Gastrocnemius medialis (tissue), 4 donors: ENCODE data around the gene ZNF165.
"Not testable (repeated sequence)": the region's sequence is repeated elsewhere in the genome, so short reads cannot be mapped to it uniquely, and the experiment has no call there.

Experiments used
- CTCF ChIP-seq, 5 experiments: fragments of 450-650 bp in 3 of 5; fragments of 200-600 bp in 2 of 5; sonication (generic) in 2 of 5; IDR thresholded peaks in 4 of 5; conservative IDR thresholded peaks in 1 of 5; 1 replicate in 4 of 5; 2 replicates in 1 of 5; pipeline ENCODE4 v1.5.1; 2016 to 2019; ENCODE audit warnings: antibody characterized with exemption in 5 of 5, mild to moderate bottlenecking in 3 of 5, moderate library complexity in 3 of 5
- POLR2A ChIP-seq, 2 donors: fragments of 450-650 bp; IDR thresholded peaks; one replicate each; pipeline ENCODE4 v1.6.1; 2017; ENCODE audit warnings: antibody characterized with exemption in 2 of 2, mild to moderate bottlenecking in 2 of 2, moderate library complexity in 2 of 2

GRCh38 chr6:28122283-28122682, 41.9 kb downstream of the ZNF165 start:
- not testable (repeated sequence) for TF ChIP-seq CTCF (IDR thresholded peaks at IDR 0.05 in 4 of 5, conservative IDR thresholded peaks at IDR 0.05 in 1 of 5); POLR2A (IDR thresholded peaks at IDR 0.05)
